Vagina (tissue), 2 donors: ENCODE measurements around the gene SMOC2.

Source experiments
- CTCF ChIP-seq, 3 experiments: fragments of 450-650 bp in 2 of 3; fragments of 200-600 bp in 1 of 3; sonication (generic) in 1 of 3; IDR thresholded peaks; one replicate each; pipeline ENCODE4 v1.5.1; 2017 to 2019; ENCODE audit warnings: antibody characterized with exemption in 3 of 3, mild to moderate bottlenecking in 2 of 3, moderate library complexity in 2 of 3
- POLR2A ChIP-seq, 2 donors: fragments of 450-650 bp; IDR thresholded peaks; one replicate each; pipeline ENCODE4 v1.6.1; 2017; ENCODE audit warnings: antibody characterized with exemption in 2 of 2, mild to moderate bottlenecking in 2 of 2, moderate library complexity in 2 of 2

GRCh38 chr6:168427184-168427583 lies 13.8 kb upstream of the SMOC2 start:
- TF ChIP-seq CTCF (IDR thresholded peaks at IDR 0.05) = no peak
- TF ChIP-seq POLR2A (IDR thresholded peaks at IDR 0.05) = no peak
